IMR-90 (cell line): Measurements from ENCODE around the gene CFHR1. TPM values are rescaled to one million over a fixed set of nuclear protein-coding genes. Genes with fewer than 3 reads are reported as not detected.
A peak's percentile ranks its signal among the peaks of the same experiment; 100 is the strongest.
"Not testable (repeated sequence)": the region's sequence is repeated elsewhere in the genome, so short reads cannot be mapped to it uniquely, and the experiment has no call there.

Experiments
- ATAC-seq: fragments of 200-7000 bp; cut with Tn5 transposase; 2 replicates; pipeline ENCODE4 v1.9.1; 2020; ENCODE audit warnings: low read depth, mild to moderate bottlenecking, moderate library complexity
- BruUV-seq: library from RNA; stranded (reverse); fragments of 400-500 nt; replicated peaks from 2 replicates; lab custom pipeline; 2021; lab: Mats Ljungman, UMichigan
- CTCF ChIA-PET: fragments of 300-600 bp; formaldehyde crosslinking; extraction: SDS; loops from one replicate; lab custom pipeline; 2021; ENCODE audit warnings: antibody characterized with exemption; lab: Yijun Ruan, JAX
- POLR2A ChIA-PET: fragments of 300-600 bp; sonication (Branson Sonifier 250); formaldehyde crosslinking; loops from one replicate; lab custom pipeline; 2022; ENCODE audit warnings: antibody characterized with exemption; ENCODE audit not compliant: unreplicated experiment; lab: Charles Lee
- DNase-seq: peaks from one replicate; pipeline ENCODE4 v3.0.0; 2013
- H2AFZ ChIP-seq: replicated peaks from 2 replicates; pipeline ENCODE3; 2013; ENCODE audit warnings: low read length, mild to moderate bottlenecking; ENCODE audit not compliant: poor library complexity
- H2AK5ac ChIP-seq: 2 replicates; pipeline ENCODE4 v1.6.1; 2013; ENCODE audit warnings: low read depth, low read length, inconsistent platforms
- H2AK9ac ChIP-seq: replicated peaks from 2 replicates; pipeline ENCODE3; 2013; ENCODE audit warnings: mild to moderate bottlenecking, low read depth, low read length, moderate library complexity; ENCODE audit not compliant: poor library complexity
- H2BK120ac ChIP-seq: 2 replicates; pipeline ENCODE4 v1.6.1; 2013; ENCODE audit warnings: low read depth, low read length, inconsistent platforms
- H2BK15ac ChIP-seq: 3 replicates; pipeline ENCODE4 v1.6.1; 2013; ENCODE audit warnings: low read depth, low read length, inconsistent platforms
- H2BK20ac ChIP-seq: 2 replicates; pipeline ENCODE4 v1.6.1; 2013; ENCODE audit warnings: low read depth, mild to moderate bottlenecking, inconsistent platforms, low read length, moderate library complexity
- H2BK5ac ChIP-seq: 2 replicates; pipeline ENCODE4 v1.6.1; 2013; ENCODE audit warnings: mild to moderate bottlenecking, low read depth, low read length, inconsistent platforms; ENCODE audit not compliant: poor library complexity, severe bottlenecking
- H3K14ac ChIP-seq: replicated peaks from 2 replicates; pipeline ENCODE4 v1.6.1; 2013; ENCODE audit warnings: low read depth, low read length, inconsistent platforms
- H3K18ac ChIP-seq: 2 replicates; pipeline ENCODE4 v1.6.1; 2013; ENCODE audit warnings: low read depth, low read length, control low read depth
- H3K23ac ChIP-seq: 2 replicates; pipeline ENCODE4 v1.6.1; 2013; ENCODE audit warnings: low read depth, low read length, inconsistent platforms
- H3K27ac ChIP-seq: 2 replicates; pipeline ENCODE4 v1.5.1; 2013; ENCODE audit warnings: mild to moderate bottlenecking, control low read depth, low read length; ENCODE audit not compliant: insufficient read depth
- H3K27me3 ChIP-seq: 2 replicates; pipeline ENCODE4 v1.6.1; 2013; ENCODE audit warnings: low read length; ENCODE audit not compliant: control insufficient read depth, insufficient read depth
- H3K36me3 ChIP-seq: 2 replicates; pipeline ENCODE4 v1.6.1; 2013; ENCODE audit warnings: low read length, mixed read lengths; ENCODE audit not compliant: control insufficient read depth, insufficient read depth
- H3K4ac ChIP-seq: 2 replicates; pipeline ENCODE4 v1.6.1; 2013; ENCODE audit warnings: low read depth, low read length, inconsistent platforms
- H3K4me1 ChIP-seq: 2 replicates; pipeline ENCODE4 v1.6.1; 2013; ENCODE audit warnings: low read length, mixed read lengths; ENCODE audit not compliant: control insufficient read depth, insufficient read depth
- H3K4me2 ChIP-seq: 2 replicates; pipeline ENCODE4 v1.6.1; 2013; ENCODE audit warnings: low read depth, mild to moderate bottlenecking, control low read depth, low read length, moderate library complexity
- H3K4me3 ChIP-seq: 2 replicates; pipeline ENCODE4 v1.5.1; 2013; ENCODE audit warnings: low read depth, mild to moderate bottlenecking, control low read depth, low read length, moderate library complexity; ENCODE audit not compliant: insufficient read depth
- H3K56ac ChIP-seq: 2 replicates; pipeline ENCODE4 v1.6.1; 2013; ENCODE audit warnings: low read length, inconsistent platforms; ENCODE audit not compliant: insufficient read depth; ENCODE audit errors: extremely low read depth
- H3K79me1 ChIP-seq, 2 experiments: 2 replicates each; pipeline ENCODE4 v1.6.1; 2013; ENCODE audit warnings: low read length in 2 of 2, inconsistent platforms in 1 of 2, low read depth in 1 of 2
- H3K9ac ChIP-seq: 2 replicates; pipeline ENCODE4 v1.6.1; 2013; ENCODE audit warnings: low read depth, low read length, control low read depth
- H3K9me1 ChIP-seq: 2 replicates; pipeline ENCODE4 v1.6.1; 2013; ENCODE audit warnings: low read length, inconsistent platforms; ENCODE audit not compliant: insufficient read depth
- H3K9me3 ChIP-seq: 2 replicates; pipeline ENCODE4 v1.6.1; 2013; ENCODE audit warnings: low read length; ENCODE audit not compliant: control insufficient read depth, insufficient read depth
- H4K20me1 ChIP-seq: 2 replicates; pipeline ENCODE4 v1.6.1; 2013; ENCODE audit warnings: low read length, inconsistent platforms; ENCODE audit not compliant: insufficient read depth
- H4K5ac ChIP-seq: 2 replicates; pipeline ENCODE4 v1.6.1; 2013; ENCODE audit warnings: mild to moderate bottlenecking, low read depth, low read length, control low read depth
- H4K8ac ChIP-seq, 2 experiments: 2 replicates each; pipeline ENCODE4 v1.6.1; 2013; ENCODE audit warnings: low read depth in 2 of 2, low read length in 2 of 2, control low read depth in 1 of 2, inconsistent platforms in 1 of 2
- H4K91ac ChIP-seq: 2 replicates; pipeline ENCODE4 v1.6.1; 2013; ENCODE audit warnings: low read depth, low read length, inconsistent platforms; ENCODE audit not compliant: insufficient read depth
- ELK1 ChIP-seq: fragments of 150-350 bp; IDR thresholded peaks from 2 replicates; pipeline ENCODE4 v1.6.1; 2016; ENCODE audit warnings: low read depth, mild to moderate bottlenecking, low read length, moderate library complexity, borderline replicate concordance
- FOS ChIP-seq: fragments of 150-350 bp; IDR thresholded peaks from 2 replicates; pipeline ENCODE4 v1.6.1; 2016; ENCODE audit warnings: low read depth, low read length
- MAFK ChIP-seq: IDR thresholded peaks from 2 replicates; pipeline ENCODE4 v1.6.1; 2012; ENCODE audit warnings: low read depth, low read length, improper control_type of control experiment
- MXI1 ChIP-seq: IDR thresholded peaks from 2 replicates; pipeline ENCODE4 v1.6.1; 2012; ENCODE audit warnings: low read depth, mild to moderate bottlenecking, low read length, moderate library complexity, borderline replicate concordance
- RCOR1 ChIP-seq: IDR thresholded peaks from 2 replicates; pipeline ENCODE4 v1.6.1; 2012; ENCODE audit warnings: mild to moderate bottlenecking, low read length, improper control_type of control experiment; ENCODE audit not compliant: insufficient replicate concordance
- WGBS, 2 experiments: methylation state at CpG; one replicate each; pipeline versions ENCODE4 v1.1.5 to v1.1.7; 2013; ENCODE audit warnings: missing lambda C conversion rate in 2 of 2; ENCODE audit not compliant: insufficient read length in 1 of 2; ENCODE audit errors: extremely low coverage in 2 of 2; 5-methylcytosine and 5-hydroxymethylcytosine counted together
- dilution Hi-C: fragments of 300-500 bp; cut with HindIII; formaldehyde crosslinking; loops from one replicate; pipeline ENCODE4 v1.14.3; 2018; ENCODE audit warnings: low sequenced_read_pairs; ENCODE audit not compliant: unreplicated experiment
- in situ Hi-C: fragments of 300-500 bp; cut with MboI; formaldehyde crosslinking; loops from 3 replicates; pipeline ENCODE4 v1.14.3; 2019; ENCODE audit warnings: low sequenced_read_pairs, inconsistent platforms, mixed read lengths
- intact Hi-C: fragments of 100-400 bp; cut with micrococcal nuclease; formaldehyde crosslinking; loops from 2 replicates; pipeline ENCODE4 v1.10.0; 2022
- polyA plus RNA-seq, 3 experiments: library from polyadenylated mRNA; depleted of rRNA; stranded (reverse); fragments of >200 nt; gene quantifications; 2 replicates each; pipeline ENCODE4 v1.2.3, GENCODE V29; 2012; ENCODE audit warnings: low replicate concordance in 1 of 3
- total RNA-seq: library from RNA; depleted of rRNA; stranded (reverse); fragments of >200 nt; gene quantifications from 2 replicates; pipeline ENCODE4 v1.2.3, GENCODE V29; 2012

CFHR1 gene
- total and polyA plus RNA-seq, 2 of the 4 experiments (the other 2 are of a cell fraction): not detected

DNA sequence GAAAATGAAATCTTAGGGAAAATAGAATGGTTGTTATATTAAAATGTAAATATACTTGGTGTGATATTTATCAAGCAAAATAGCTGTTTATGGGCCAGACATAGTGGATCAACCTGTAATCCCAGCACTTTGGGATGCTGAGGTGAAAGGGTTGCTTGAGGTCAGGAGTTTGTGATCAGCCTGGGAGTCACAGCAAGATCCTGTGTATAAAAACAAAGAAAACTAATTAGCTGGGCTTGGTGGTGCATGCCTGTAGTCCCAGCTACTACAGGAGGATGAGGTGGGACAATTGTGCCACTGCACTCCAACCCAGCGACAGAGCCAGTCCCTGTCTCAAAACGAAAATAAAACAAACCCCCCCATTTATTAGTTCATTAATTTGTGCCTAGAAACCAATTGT is 21.6 kb upstream of the CFHR1 start:
- H3K27me3 ChIP-seq: no peaks in the 10 kb centered on the region
- H3K4ac ChIP-seq: no peak overlapping the region
- no peak overlapping the region for H3K56ac ChIP-seq
- no peak overlapping the region for H2BK5ac ChIP-seq
- no peak overlapping the region for H3K14ac ChIP-seq
- in situ Hi-C loops (no loop called here), dilution Hi-C loops (no loop called here), intact Hi-C loops (no loop called here)
- DNase-seq (no peak), ATAC-seq (no peak)
- H3K9me1 ChIP-seq: no peaks in the 10 kb centered on the region
- no peak overlapping the region for H4K8ac ChIP-seq
- no peak for TF ChIP-seq FOS
- no peak for TF ChIP-seq RCOR1
- TF ChIP-seq MAFK: no peak
- TF ChIP-seq ELK1: no peak
- no peak for TF ChIP-seq MXI1
- H3K79me1 ChIP-seq: no peaks in the 10 kb centered on the region
- H2AK9ac ChIP-seq: no peak overlapping the region
- no TSS peak for BruUV-seq
- H2BK15ac ChIP-seq: no peak overlapping the region
- H3K36me3 ChIP-seq: no peaks in the 10 kb centered on the region
- no peak overlapping the region for H2AK5ac ChIP-seq
- no peak overlapping the region for H2BK20ac ChIP-seq
- no peak overlapping the region for H3K27ac ChIP-seq
- H4K5ac ChIP-seq: no peak overlapping the region
- H3K9ac ChIP-seq: no peak overlapping the region
- ChIA-PET CTCF (no interaction called here), POLR2A (no interaction called here)
- H2BK120ac ChIP-seq: no peak overlapping the region
- H4K91ac ChIP-seq: no peak overlapping the region
- no peak overlapping the region for H3K18ac ChIP-seq
- H3K9me3 ChIP-seq: no peaks in the 10 kb centered on the region
- no peak overlapping the region for H3K4me2 ChIP-seq
- no peaks in the 10 kb centered on the region for H4K20me1 ChIP-seq
- WGBS, 2 experiments: no CpG with 5 or more reads among the region's 2 CpGs
- no peak overlapping the region for H3K4me3 ChIP-seq
- H2AFZ ChIP-seq: no peak overlapping the region
- H3K4me1 ChIP-seq: no peaks in the 10 kb centered on the region
- no peak overlapping the region for H3K23ac ChIP-seq

DNA sequence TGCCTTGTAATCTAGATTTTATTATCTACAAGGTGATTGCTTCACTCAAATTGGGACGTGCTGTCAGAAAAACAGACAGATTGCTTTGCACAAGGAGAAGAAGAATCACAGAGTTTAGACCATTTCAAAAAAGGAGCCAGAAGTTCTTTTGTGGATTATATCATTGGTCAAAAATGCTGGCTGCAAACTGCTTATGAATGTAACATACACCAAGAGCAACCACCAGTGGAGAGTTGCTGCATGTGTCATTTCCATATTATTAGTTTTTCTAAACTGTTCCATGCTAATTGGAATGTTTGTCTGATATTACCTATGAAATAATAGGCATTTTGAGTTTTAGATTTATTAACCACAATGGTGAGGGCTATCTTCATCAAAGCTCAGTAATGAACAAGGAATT is 17.6 kb upstream of the CFHR1 start:
- H3K4me2 ChIP-seq, H2AK5ac ChIP-seq, H4K91ac ChIP-seq, H3K56ac ChIP-seq, H3K9ac ChIP-seq, H3K27ac ChIP-seq, intact Hi-C loops, H3K14ac ChIP-seq, H4K20me1 ChIP-seq, H3K36me3 ChIP-seq, H3K27me3 ChIP-seq, in situ Hi-C loops, POLR2A ChIA-PET, H3K4me1 ChIP-seq, H2BK5ac ChIP-seq, BruUV-seq, H3K4me3 ChIP-seq, H3K18ac ChIP-seq, H3K9me3 ChIP-seq, H2BK20ac ChIP-seq, H2BK120ac ChIP-seq, H2AK9ac ChIP-seq, H3K23ac ChIP-seq, H3K4ac ChIP-seq, CTCF ChIA-PET, dilution Hi-C loops, H4K5ac ChIP-seq, H2BK15ac ChIP-seq, H3K9me1 ChIP-seq, H2AFZ ChIP-seq, H4K8ac ChIP-seq, H3K79me1 ChIP-seq: not testable (repeated sequence)
- DNase-seq: peak; percentile 7
- ATAC-seq: peak; percentile 90
- WGBS, 2 experiments: no CpG with 5 or more reads among the region's 1 CpG
